GM13977 (cell line): ENCODE results near the gene ARHGAP4.

Source experiments
- DNase-seq: peaks from one replicate; pipeline ENCODE4 v3.0.0; 2012; ENCODE audit warnings: low spot score
- CTCF ChIP-seq: IDR thresholded peaks from 2 replicates; pipeline ENCODE4 v1.5.1; 2012; ENCODE audit warnings: mild to moderate bottlenecking, control low read depth; ENCODE audit not compliant: insufficient read depth; ENCODE audit errors: extremely low read depth, missing control alignments
- in situ Hi-C: fragments of 300-500 bp; cut with MboI; formaldehyde crosslinking; loops from one replicate; pipeline ENCODE4 v1.12.0; 2022; ENCODE audit warnings: low sequenced_read_pairs, low pct_unique_long_range_greater_than_20kb, mixed read lengths, inconsistent platforms; ENCODE audit not compliant: unreplicated experiment

Gene ARHGAP4

DNA sequence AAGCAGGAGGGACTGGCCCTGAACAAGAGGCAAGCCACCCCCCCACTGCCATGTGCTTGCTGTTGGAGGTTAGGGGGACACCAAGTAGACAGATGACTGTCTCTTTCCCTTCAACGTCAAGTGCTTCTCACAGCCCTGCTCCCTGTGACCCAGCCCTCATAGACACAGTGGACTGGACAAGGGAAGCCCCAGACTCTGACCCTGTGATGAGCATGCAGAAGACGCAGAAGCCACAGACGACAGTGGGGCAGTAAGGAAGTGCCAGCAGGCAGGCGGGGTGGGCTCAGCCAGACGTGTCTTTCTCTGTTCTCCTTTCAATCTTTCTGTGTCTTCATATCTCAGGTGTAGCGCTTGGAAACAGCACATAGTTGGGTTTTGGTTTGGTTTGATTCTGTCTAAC lies 37.7 kb downstream of the ARHGAP4 start:
- no peak for DNase-seq
- in situ Hi-C loops: no loop called here
- no peak for TF ChIP-seq CTCF

- no peak for TF ChIP-seq CTCF
- no peak for DNase-seq
- in situ Hi-C loops: no loop called here
These were observed 38.7 kb downstream of the ARHGAP4 start for GRCh38 chrX:153887385-153887784.

- TF ChIP-seq CTCF: no peak
- in situ Hi-C loops: no loop called here
- no peak for DNase-seq
These were observed 39.1 kb downstream of the ARHGAP4 start for GRCh38 chrX:153886915-153887314.

DNA sequence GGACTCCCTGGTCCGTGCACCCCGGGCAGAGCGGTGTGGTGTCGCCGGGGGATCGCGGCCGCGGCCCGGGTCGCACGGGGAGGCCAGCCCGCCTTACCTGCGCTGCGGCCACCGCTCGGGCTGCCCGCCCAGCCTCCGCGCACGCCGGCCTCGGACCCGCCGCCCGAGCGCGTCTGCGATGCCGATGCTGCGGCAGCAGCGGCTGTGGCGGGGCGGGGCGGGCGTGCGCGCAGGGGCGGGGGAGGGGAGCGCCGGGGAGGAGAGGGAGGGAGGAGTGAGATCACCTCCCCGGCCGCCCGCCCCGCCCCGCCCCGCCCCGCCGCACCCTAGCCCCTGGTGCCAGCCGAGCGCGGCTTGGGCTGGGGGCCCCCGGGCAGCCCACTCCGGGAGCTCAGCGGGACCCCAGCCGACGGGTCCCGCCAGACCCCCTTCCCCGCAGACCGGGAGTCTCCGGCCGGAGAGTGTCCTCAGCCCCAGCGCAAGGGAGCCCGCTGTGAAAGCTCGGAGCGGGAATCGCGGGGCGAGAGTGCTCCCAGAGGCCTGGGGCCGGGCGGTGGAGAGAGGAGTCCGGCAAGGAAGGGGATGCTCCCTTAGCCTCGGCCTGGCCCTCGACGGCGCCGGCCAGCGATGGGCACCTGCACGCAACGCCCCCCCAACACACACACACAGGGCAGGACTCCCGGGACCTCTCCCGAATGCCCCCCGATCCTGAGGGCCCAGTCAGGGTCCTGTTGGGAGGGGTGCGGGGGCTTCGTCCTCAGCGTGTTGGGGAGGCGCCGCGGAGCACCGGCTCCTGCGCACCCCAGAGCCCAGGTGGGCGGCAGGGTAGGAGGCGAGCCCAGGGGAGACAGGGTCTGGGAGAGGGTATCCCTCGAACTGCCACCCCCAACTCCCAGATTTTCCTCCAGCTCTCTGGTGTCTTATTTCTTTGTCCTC lies 39.8 kb downstream of the ARHGAP4 start, which contains the start of gene L1CAM:
Gene L1CAM, minus strand, starts transcription at position 206 of the 936 bp plus-strand sequence. CDS start 10,337 bp downstream, outside the sequence.
- DNase-seq: no peak
- in situ Hi-C loops: no loop called here
- no peak for TF ChIP-seq CTCF

DNA sequence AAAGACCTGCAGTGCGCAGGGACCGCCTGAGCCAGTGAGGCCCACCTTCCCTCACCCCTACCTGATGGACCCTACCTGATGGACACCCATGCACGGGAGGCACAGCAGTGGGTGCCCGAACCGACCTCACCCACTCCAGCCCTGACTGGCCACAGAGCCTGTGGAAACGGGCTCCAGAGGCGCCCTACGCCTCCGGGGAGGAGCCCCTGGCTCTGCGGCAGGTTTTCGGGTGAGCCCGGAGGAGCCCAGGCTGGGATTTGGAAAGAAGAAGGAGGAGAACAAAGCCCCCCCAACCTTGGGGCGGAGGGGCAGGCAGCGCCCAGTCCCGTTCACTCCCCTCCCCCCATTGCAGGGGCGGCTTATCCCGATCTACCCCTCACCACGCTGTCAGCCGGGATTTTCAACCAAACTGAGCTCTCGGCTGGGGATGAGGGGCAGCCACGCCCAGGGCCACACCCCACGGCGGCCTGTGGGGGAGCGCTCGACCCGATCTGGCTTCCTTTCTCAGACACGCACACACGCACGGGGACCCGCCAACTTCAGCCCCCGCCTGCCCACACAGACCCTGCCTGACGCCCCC lies 40.8 kb downstream of the ARHGAP4 start:
- TF ChIP-seq CTCF: no peak
- in situ Hi-C loops: no loop called here
- no peak for DNase-seq

GRCh38 chrX:153884590-153884989 lies 41.5 kb downstream of the ARHGAP4 start:
- TF ChIP-seq CTCF: peak; percentile 21
- no peak for DNase-seq
- in situ Hi-C loops: no loop called here
